ENCODE results near the gene MASP1. TPM values are rescaled to one million over a fixed set of nuclear protein-coding genes. Genes with fewer than 3 reads are reported as not detected.

MASP1 gene
- total RNA-seq, 1 experiment from 2014 or later, result 1.0 TPM

- Histone ChIP-seq H3K9me3 (ENCODE audit: control insufficient read depth, low read depth, low read length) (no peaks in the 10 kb centered on the region), H4K5ac (ENCODE audit: insufficient read length, low read depth, low read length) (no peak overlapping the region), H3K9ac (ENCODE audit: extremely low read depth, insufficient read length, low read length) (no peak overlapping the region), H2BK5ac (ENCODE audit: insufficient read length, low read length) (no peak overlapping the region), H3K27me3 (ENCODE audit: insufficient read depth, low read length) (no peaks in the 10 kb centered on the region), H3K79me2 (ENCODE audit: insufficient read depth, low read length) (no peaks in the 10 kb centered on the region), H2AK5ac (ENCODE audit: insufficient read length, low read length) (no peak overlapping the region), H3K4ac (ENCODE audit: low read depth, low read length) (no peak overlapping the region), H3K23me2 (ENCODE audit: insufficient read length, low read depth, low read length, poor library complexity, severe bottlenecking) (no peaks in the 10 kb centered on the region), H3K4me2 (ENCODE audit: insufficient read depth, insufficient read length, low read length) (no peak overlapping the region), H3K14ac (ENCODE audit: insufficient read depth, low read length) (no peak overlapping the region), H2BK120ac (ENCODE audit: low read depth, low read length, poor library complexity, severe bottlenecking) (no peak overlapping the region), H2BK15ac (ENCODE audit: low read depth, low read length) (no peak overlapping the region), H3K18ac (ENCODE audit: insufficient read length, low read depth, low read length) (no peak overlapping the region), H3K79me1 (ENCODE audit: insufficient read depth, low read depth, low read length, poor library complexity, severe bottlenecking) (no peaks in the 10 kb centered on the region), H3K56ac (ENCODE audit: insufficient read length, low read depth, low read length) (no peak overlapping the region), H4K20me1 (ENCODE audit: control insufficient read depth, insufficient read depth, insufficient read length) (no peaks in the 10 kb centered on the region), H4K91ac (ENCODE audit: insufficient read length, low read depth, low read length) (no peak overlapping the region), H3K27ac (ENCODE audit: insufficient read length, low read depth, low read length) (peak overlapping the region; percentile 10), H3K4me1 (ENCODE audit: insufficient read depth, low read length) (peaks cover 20% of the 10 kb centered on the region), H2BK12ac (ENCODE audit: insufficient read length, low read depth, low read length) (no peak overlapping the region), H3T11ph (ENCODE audit: low read length) (no peak overlapping the region), H2BK20ac (ENCODE audit: low read depth, low read length, poor library complexity, severe bottlenecking) (no peak overlapping the region), H2AFZ (ENCODE audit: low read length) (no peak overlapping the region), H4K8ac (replicated peaks; ENCODE audit: insufficient read length, low read depth, low read length) (no peak overlapping the region), H3K23ac (ENCODE audit: insufficient read length, low read depth, low read length) (no peak overlapping the region)
- H3K4me1 Mint-ChIP-seq, result peaks cover 53 to 72% of the 10 kb centered on the region in 2 experiments
- TF ChIP-seq CTCF (conservative IDR thresholded peaks at IDR 0.05), result no peak
- no peak overlapping the region for H3K4me3 Mint-ChIP-seq
- peaks cover 0 to 2% of the 10 kb centered on the region in 2 experiments; a peak in 1 of 5 replicates for H3K9me3 Mint-ChIP-seq
- peaks cover 0 to 20% (median 0%) of the 10 kb centered on the region in 3 experiments; a peak in 3 of 7 replicates for H3K36me3 Mint-ChIP-seq (ENCODE audit: insufficient read depth in 1 of 3, low read depth in 3 of 3)
- no peaks in the 10 kb centered on the region for H3K27me3 Mint-ChIP-seq (ENCODE audit: low read depth)
- H3K27ac Mint-ChIP-seq, result peak overlapping the region in 2 of 3 experiments; percentile 8 to 93; a peak in 4 of 7 replicates
- WGBS (ENCODE audit: extremely low coverage, insufficient read length, low lambda C conversion rate), result no CpG with 5 or more reads among the region's 5 CpGs
- peak; percentile 47 for DNase-seq
Measured at GRCh38 chr3:187186801-187187421, 104.6 kb downstream of the MASP1 start.

All from H9 (cell line).